Activated T-cell treated with anti-CD3 and anti-CD28 coated beads, Interleukin-2, amount 50 U/mL, for 72 hours (primary cell): ENCODE data around the gene DENND1A. TPM values are rescaled to one million over a fixed set of nuclear protein-coding genes. Genes with fewer than 3 reads are reported as not detected.
A peak's percentile ranks its signal among the peaks of the same experiment; 100 is the strongest.

Source experiments
- ATAC-seq, 2 donors: fragments of 150-1000 bp; cut with Tn5 transposase; replicated peaks in 1 of 2; 2 replicates each; pipeline ENCODE4 v1.10.0; 2021; ENCODE audit warnings: moderate library complexity in 2 of 2, mild to moderate bottlenecking in 1 of 2
- DNase-seq, 2 donors: peaks; one replicate each; pipeline ENCODE4 v3.0.0; 2021 to 2022; ENCODE audit warnings: mixed read lengths in 1 of 2
- H3K27ac Mint-ChIP-seq: one replicate; pipeline ENCODE4 v1.8.0; 2022; ENCODE audit warnings: mild to moderate bottlenecking, moderate library complexity, mixed read lengths
- H3K27me3 Mint-ChIP-seq: one replicate; pipeline ENCODE4 v1.8.0; 2022; ENCODE audit warnings: low read depth, mixed read lengths
- H3K36me3 Mint-ChIP-seq, 2 donors: one replicate each; pipeline ENCODE4 v1.8.0; 2022; ENCODE audit warnings: mixed read lengths in 2 of 2, mild to moderate bottlenecking in 1 of 2; ENCODE audit not compliant: insufficient read depth in 2 of 2
- H3K4me1 Mint-ChIP-seq: one replicate; pipeline ENCODE4 v1.8.0; 2022; ENCODE audit warnings: low read depth, mixed read lengths
- H3K4me3 Mint-ChIP-seq, 2 donors: one replicate each; pipeline ENCODE4 v1.8.0; 2022; ENCODE audit warnings: mild to moderate bottlenecking in 2 of 2, mixed read lengths in 2 of 2, moderate library complexity in 2 of 2
- H3K9me3 Mint-ChIP-seq, 2 donors: one replicate each; pipeline ENCODE4 v1.8.0; 2022; ENCODE audit warnings: mixed read lengths in 2 of 2
- total RNA-seq, 2 donors: library from RNA; stranded (reverse); gene quantifications; one replicate each; pipeline ENCODE4 v1.2.3, GENCODE V29; 2022

Gene DENND1A
- total RNA-seq, 2 donors from 2014 or later = 18.3 to 18.5 TPM

DNA sequence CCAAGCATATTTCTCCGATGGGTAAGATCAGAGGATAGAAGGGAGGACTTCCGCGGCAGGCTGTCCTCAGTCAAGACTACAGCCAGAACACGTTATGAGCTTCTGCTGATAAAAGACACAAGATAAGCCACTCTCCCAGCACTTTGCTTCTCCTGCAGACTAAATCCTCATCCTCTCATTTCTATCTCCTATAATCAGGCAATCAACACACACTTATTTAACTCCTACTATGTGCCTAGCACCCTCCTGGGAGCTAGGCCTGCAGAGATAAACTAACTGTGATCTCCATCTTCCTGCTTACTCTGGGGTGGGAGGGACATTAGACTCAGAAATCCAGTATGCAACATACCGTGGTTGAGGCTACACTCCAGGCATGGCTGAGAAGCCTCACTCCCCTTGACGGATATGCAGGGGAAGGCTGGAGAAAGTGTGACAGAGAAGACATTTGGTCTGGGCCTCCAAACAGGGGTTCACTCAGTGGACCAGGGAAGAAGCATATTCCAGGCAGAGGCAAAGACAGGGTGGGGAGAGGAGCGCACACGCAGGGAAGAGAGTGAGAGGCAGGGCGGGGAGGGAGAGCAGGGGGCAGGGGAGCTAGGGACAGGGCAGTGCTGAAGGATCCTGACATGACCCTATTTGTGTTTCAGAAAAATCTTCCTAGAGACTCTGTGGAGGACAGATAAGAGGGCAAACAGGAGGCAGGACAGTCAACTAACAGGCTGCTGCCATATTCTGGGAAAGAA is 274.1 kb downstream of the DENND1A start:
- H3K4me3 Mint-ChIP-seq = no peak overlapping the region
- H3K36me3 Mint-ChIP-seq = peaks cover 2 to 6% of the 10 kb centered on the region in 2 donors
- ATAC-seq (no peak), DNase-seq (no peak)
- no peak overlapping the region for H3K27ac Mint-ChIP-seq
- no peaks in the 10 kb centered on the region for H3K4me1 Mint-ChIP-seq
- H3K9me3 Mint-ChIP-seq = no peaks in the 10 kb centered on the region
- no peaks in the 10 kb centered on the region for H3K27me3 Mint-ChIP-seq

DNA sequence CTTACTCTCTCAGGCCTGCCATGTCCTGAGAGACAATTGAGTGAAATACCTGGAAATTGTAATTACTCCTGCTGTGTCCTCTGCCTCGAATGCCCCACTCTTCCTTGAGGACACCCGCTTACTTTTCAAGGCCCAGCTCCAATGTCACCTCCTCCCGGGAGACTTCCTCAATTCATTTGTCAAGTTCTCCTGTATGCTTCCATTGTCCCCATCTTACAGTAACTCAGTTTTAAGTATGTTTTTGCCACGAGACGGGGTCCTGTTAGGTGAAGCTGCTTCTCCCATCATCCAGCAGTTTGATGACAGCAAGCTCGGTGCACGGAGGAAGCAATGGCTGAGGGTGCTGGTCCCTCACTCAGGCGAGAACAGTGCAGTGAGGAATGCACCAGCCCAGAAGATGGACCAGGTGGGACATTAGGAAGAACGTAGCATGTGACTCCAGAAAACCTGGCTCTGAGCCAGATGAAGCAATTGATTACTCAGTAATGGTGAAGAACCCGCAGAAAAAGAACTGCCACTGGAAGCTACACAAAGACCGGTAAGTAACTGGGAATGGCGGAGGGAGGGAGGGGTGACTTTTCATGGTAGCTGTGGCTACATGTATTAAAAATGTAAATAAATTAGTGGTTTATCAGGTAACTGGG is 274.8 kb downstream of the DENND1A start:
- ATAC-seq (no peak), DNase-seq (no peak)
- H3K9me3 Mint-ChIP-seq = no peaks in the 10 kb centered on the region
- no peak overlapping the region for H3K4me3 Mint-ChIP-seq
- no peaks in the 10 kb centered on the region for H3K4me1 Mint-ChIP-seq
- no peaks in the 10 kb centered on the region for H3K27me3 Mint-ChIP-seq
- H3K36me3 Mint-ChIP-seq = peaks cover 2 to 6% of the 10 kb centered on the region in 2 donors
- no peak overlapping the region for H3K27ac Mint-ChIP-seq

DNA sequence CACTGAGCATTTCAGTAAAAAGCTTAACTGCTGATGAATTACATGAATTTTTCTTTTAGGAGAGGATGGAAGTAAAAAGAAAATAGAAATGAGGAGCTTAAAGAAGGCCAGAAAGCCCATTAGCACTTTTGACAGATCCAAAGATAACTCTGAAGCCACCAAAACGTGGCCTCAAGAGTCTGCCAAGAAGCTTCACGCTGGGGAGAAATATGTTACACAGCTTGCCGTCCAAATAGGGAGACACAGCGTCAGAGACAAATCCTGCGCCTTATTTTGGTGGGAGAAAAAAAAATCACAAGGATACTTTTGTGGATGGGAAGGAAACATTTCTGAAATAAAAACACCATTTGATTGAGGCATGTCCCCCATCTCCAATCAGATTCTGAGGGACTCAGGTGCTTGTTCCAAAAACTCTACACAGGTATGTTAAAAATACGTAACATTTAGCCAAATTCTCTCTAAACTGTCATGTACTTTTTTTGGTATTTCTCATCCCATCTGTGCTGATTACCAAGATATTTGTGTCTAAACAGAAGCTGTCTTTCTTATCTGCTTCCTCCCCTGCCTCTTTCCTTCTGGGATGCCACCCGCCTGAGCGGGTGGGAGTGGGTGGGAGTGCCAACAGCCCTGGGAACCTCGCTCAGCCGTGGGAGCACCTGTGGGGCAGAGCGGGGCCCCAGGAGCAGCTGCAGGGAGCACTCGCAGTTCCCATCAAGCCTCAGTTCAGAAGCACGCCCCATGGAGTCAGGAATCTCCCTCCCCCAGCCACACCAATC is 275.5 kb downstream of the DENND1A start:
- Mint-ChIP-seq H3K9me3 (no peaks in the 10 kb centered on the region), H3K36me3 (peaks cover 2 to 6% of the 10 kb centered on the region in 2 donors), H3K4me3 (no peak overlapping the region), H3K4me1 (no peaks in the 10 kb centered on the region), H3K27ac (no peak overlapping the region), H3K27me3 (no peaks in the 10 kb centered on the region)
- ATAC-seq = no peak
- no peak for DNase-seq

DNA sequence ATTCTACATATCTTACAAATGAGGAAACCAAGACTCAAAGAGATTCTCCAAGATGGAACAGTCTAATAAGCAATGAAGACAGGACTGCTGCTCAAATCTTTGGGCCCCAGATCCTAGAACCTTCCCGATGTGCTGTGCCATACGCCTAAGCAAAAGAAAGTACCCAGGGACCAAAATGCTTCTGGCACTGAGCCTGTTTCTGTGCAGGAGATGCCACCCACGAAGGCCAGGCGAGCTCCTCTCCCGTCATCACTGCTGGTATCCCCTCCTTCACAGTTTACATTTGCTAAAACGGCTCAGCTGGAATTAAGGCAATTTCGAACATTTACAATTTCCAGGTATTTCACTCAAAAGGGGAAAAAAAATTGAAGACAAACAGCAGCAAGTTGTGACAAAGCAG is 277.5 kb downstream of the DENND1A start:
- Mint-ChIP-seq H3K27ac (no peak overlapping the region), H3K4me3 (no peak overlapping the region), H3K36me3 (peaks cover 2 to 7% of the 10 kb centered on the region in 2 donors), H3K9me3 (no peaks in the 10 kb centered on the region), H3K4me1 (no peaks in the 10 kb centered on the region), H3K27me3 (no peaks in the 10 kb centered on the region)
- DNase-seq = no peak
- ATAC-seq = no peak

DNA sequence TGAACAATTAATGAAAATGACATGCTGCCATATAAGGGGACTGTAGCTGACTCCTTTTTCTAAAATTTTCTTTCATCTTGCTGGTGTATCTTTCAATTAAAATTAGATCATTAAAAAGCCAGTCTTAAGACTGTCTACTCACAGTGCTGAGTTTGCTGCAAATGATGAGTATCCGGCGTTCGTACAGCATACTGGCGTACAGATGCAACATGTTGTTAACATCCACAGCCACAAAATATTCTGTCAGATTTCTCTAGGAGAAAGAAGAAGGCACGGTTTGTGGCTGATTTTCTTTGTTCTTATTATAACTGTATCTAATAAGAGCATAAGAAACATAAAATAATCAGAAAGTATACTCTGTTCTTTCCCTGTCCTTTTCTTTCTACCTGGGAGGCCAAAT is 278.1 kb downstream of the DENND1A start:
- no peaks in the 10 kb centered on the region for H3K9me3 Mint-ChIP-seq
- no peak overlapping the region for H3K27ac Mint-ChIP-seq
- no peak overlapping the region for H3K4me3 Mint-ChIP-seq
- ATAC-seq (no peak), DNase-seq (no peak)
- H3K36me3 Mint-ChIP-seq = peaks cover 2 to 8% of the 10 kb centered on the region in 2 donors
- H3K4me1 Mint-ChIP-seq = no peaks in the 10 kb centered on the region
- H3K27me3 Mint-ChIP-seq = no peaks in the 10 kb centered on the region

DNA sequence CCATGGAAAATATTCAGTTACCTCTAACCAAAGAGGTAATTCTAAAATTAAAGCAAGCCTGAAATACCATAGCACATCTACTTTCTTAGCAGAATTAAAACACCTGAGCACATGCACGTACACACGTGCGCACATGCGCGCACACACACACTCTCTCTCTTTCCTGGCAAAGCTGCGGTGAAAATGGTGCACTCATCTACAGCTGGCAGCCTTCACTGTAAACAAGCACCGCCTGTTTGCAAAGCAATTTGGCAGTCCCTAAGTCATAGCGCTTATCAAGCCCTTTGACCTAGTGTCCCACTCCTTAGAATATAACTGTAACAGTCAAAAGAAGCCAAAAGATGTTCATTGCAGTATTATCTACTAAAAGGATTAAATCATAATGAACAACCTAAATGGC is 278.7 kb downstream of the DENND1A start:
- Mint-ChIP-seq H3K27ac (no peak overlapping the region), H3K4me3 (no peak overlapping the region), H3K36me3 (peaks cover 2 to 8% of the 10 kb centered on the region in 2 donors), H3K27me3 (no peaks in the 10 kb centered on the region), H3K4me1 (no peaks in the 10 kb centered on the region), H3K9me3 (no peaks in the 10 kb centered on the region)
- DNase-seq (no peak), ATAC-seq (no peak)

DNA sequence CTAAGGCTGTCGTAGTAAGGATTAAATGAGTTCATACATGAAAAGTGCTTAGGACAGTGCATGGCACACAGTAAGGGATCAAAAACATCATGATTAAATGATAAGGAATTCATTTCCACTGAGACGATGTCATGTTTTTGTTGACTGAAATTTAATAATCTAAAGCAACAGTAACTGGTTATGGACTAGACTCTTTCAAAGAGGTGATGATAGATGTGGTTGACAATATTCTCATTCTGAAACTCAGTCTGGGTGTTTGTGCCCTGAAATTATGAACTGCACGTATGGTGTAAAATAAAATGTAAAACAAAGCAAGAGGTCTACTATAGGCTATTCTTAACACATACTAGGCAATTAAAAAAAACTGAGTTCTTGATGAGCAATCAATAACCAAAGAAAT is 280.0 kb downstream of the DENND1A start:
- H3K4me3 Mint-ChIP-seq = no peak overlapping the region
- ATAC-seq = peak; percentile 26 to 31
- peaks cover 2 to 8% of the 10 kb centered on the region in 2 donors for H3K36me3 Mint-ChIP-seq
- H3K9me3 Mint-ChIP-seq = no peaks in the 10 kb centered on the region
- H3K27ac Mint-ChIP-seq = no peak overlapping the region
- H3K27me3 Mint-ChIP-seq = no peaks in the 10 kb centered on the region
- no peaks in the 10 kb centered on the region for H3K4me1 Mint-ChIP-seq
- DNase-seq = no peak

DNA sequence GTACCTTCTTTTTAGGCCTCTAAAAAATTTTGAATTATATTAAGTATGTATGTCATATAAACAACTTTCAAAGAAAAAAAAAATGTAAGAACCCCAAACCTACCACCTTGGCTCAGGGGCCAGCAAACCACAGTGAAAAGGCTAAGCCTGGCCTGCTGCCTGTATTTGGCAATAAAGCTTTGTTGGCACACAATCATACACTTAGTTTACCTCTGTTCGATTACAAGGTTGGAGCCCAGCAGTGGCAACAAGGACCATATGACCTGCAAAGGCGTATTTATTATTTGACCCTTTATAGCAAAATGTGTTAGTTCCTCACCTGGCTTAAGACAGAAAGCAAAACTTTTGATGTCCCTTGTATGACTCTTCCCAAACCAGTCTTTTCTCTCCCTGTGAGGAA is 282.8 kb downstream of the DENND1A start:
- Mint-ChIP-seq H3K4me3 (no peak overlapping the region), H3K36me3 (peaks cover 2 to 8% of the 10 kb centered on the region in 2 donors), H3K4me1 (no peaks in the 10 kb centered on the region), H3K27me3 (no peaks in the 10 kb centered on the region), H3K27ac (no peak overlapping the region), H3K9me3 (no peaks in the 10 kb centered on the region)
- DNase-seq (no peak), ATAC-seq (no peak)

DNA sequence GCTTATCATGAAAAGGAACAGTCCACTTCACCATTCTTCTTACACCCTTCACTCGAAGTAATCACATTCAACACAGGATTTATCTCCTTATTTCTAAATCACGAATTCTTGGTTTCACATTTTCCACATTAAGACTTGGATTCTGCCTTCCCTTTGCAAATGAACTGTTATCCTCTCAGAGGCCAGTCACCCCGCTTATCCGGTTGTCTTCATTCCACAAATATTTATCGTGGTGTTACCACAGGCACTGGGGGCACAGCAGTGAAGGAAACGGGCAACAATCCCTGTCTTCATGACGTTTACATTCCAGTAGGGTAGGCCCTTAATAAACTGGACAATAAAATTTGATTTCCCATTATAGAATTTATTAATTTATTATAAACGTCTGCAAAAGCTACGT is 284.2 kb downstream of the DENND1A start:
- Mint-ChIP-seq H3K27me3 (no peaks in the 10 kb centered on the region), H3K9me3 (no peaks in the 10 kb centered on the region), H3K27ac (no peak overlapping the region), H3K36me3 (peaks cover 0 to 2% of the 10 kb centered on the region in 2 donors), H3K4me3 (no peak overlapping the region), H3K4me1 (peaks cover 10% of the 10 kb centered on the region)
- ATAC-seq (no peak), DNase-seq (no peak)

DNA sequence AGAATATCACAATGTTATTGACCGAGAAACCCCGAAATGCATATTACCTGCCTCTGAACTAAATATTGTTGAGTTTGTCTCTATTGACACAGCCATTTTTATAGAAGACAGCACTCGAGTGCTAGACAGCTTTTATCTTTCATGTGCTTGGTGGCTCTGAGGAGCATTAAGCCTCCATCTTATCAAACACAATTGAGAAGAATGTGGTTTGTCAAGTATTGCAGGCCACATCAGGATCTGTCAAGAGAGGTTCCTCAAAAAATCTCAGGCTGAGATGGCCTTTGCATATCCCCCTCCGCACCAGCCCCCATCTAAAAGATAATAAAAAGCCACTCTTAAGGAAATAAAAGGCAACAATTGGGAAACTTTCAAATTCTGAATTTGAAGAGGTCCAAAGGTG is 284.8 kb downstream of the DENND1A start:
- H3K36me3 Mint-ChIP-seq = peaks cover 0 to 2% of the 10 kb centered on the region in 2 donors
- no peaks in the 10 kb centered on the region for H3K9me3 Mint-ChIP-seq
- ATAC-seq = no peak
- no peak overlapping the region for H3K27ac Mint-ChIP-seq
- H3K27me3 Mint-ChIP-seq = no peaks in the 10 kb centered on the region
- DNase-seq = no peak
- no peak overlapping the region for H3K4me3 Mint-ChIP-seq
- peaks cover 16% of the 10 kb centered on the region for H3K4me1 Mint-ChIP-seq

DNA sequence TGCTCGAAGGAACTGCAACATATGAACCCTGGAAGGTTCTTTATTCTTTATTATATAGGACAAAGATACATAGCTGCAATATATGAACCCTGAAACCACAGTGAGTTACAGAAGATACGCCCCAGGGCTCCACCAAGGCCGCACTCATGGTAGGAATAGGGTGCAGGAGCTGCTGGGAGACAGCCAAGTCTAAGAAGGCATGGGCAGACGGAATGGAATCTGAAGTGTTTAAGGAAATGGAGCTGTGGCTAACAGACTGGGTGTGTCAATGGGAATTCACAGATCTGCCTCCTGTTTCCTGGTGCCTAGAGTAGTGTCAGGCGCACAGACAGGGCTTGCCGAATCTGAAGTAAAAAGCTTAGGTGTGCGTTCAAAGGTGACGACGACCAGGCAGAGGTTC is 286.4 kb downstream of the DENND1A start:
- DNase-seq = no peak
- no peak for ATAC-seq
- Mint-ChIP-seq H3K27ac (no peak overlapping the region), H3K4me1 (peaks cover 21% of the 10 kb centered on the region), H3K36me3 (peaks cover 0 to 2% of the 10 kb centered on the region in 2 donors), H3K9me3 (no peaks in the 10 kb centered on the region), H3K27me3 (no peaks in the 10 kb centered on the region), H3K4me3 (no peak overlapping the region)

DNA sequence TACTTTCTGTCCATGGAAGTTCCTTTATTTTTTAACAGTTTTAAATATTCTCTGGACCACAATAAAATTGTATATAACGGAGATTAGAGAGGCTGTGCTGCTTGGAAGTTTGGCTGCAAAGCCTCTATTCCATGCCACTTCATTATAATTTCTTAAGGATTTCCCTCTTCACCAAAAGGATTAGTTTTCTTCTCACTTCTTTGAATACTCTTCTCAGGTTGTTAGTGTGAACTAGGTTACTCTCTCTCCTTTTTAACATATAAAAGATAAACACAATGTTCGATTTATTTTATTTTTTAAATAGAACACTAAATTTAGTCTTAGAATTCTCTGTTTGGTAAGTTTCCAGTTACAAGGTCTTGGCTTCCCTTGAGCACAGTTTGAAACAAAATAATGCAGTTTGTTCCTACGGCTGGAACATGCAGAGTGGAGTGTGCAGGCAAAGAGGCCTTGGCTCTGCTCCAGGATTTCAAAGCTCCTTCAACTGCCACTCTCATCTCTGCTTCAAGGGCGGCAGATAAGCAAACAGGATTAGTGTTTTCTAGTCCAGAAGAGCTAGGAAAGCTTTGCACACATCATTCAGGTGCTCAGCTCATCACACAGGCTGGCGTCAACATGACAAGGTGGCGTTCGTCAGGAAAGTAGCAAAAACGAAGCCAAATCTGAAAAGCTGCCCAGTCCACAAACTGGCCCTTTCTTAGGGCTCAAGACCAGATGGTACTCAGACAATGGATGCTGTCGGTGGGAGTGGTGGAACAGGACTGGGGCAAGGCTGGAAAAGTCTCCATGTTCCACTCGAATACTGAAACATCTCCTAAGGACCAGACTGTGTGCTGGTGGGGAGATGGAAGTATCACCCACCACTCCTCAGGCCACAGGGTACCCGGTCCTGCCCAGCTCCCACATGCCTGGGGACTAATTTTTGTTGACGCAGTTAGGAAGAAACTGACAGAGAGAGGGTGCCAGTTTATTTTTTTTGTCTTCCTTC is 287.3 kb downstream of the DENND1A start:
- H3K27ac Mint-ChIP-seq = no peak overlapping the region
- ATAC-seq = no peak
- no peak for DNase-seq
- H3K4me1 Mint-ChIP-seq = peaks cover 31% of the 10 kb centered on the region
- H3K27me3 Mint-ChIP-seq = no peaks in the 10 kb centered on the region
- no peaks in the 10 kb centered on the region for H3K9me3 Mint-ChIP-seq
- no peak overlapping the region for H3K4me3 Mint-ChIP-seq
- peaks cover 0 to 2% of the 10 kb centered on the region in 2 donors for H3K36me3 Mint-ChIP-seq
